ENCODE measurements around the gene DGCR2. TPM values are rescaled to one million over a fixed set of nuclear protein-coding genes. Genes with fewer than 3 reads are reported as not detected.
A peak's percentile ranks its signal among the peaks of the same experiment; 100 is the strongest.

DGCR2 gene
- total RNA-seq, 2 experiments from 2014 or later: 31.9 to 35.5 TPM

DNA sequence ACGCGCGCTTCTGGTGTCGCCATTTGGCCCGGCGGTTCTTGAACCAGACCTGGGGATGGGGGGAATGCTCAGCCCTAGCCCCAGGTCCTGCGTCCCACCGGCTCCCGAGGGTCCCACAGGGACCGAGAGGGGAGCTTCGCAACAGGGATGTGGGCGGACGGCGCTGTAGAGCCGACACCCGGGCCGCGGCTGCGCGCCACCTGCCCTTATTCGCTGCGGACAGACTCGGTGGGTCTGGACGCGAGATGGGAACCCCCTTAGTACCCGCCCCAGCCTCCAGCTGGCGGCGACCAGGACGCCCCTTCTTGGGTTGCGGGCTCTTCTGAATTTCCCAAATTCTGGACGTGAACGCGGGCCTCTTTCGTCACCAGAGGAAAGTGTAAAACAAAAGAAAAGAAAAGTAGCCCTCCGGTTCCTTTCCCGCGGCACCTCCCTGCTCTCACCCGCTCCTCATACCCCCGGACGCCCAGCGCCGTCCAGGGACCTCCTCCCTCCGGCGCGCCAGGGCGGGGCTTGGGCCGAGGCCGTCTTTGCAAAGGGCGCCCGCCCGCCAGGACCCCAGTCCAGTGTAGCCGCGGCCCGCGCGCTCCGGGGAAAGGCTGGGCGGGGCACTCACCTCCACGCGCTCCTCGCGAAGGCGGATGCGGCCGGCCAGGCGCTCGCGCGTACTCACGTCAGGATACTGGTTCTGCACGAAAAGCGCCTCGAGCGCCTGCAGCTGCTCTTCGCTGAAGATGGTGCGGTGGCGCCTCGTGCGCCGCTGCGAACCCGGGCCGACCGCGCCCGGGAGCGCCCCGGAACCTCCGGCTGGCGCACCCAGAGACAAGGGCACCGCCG is 27.1 kb upstream of the DGCR2 start:
- Mint-ChIP-seq H3K9me3 (no peaks in the 10 kb centered on the region), H3K36me3 (ENCODE audit: low read depth) (peaks cover 4% of the 10 kb centered on the region), H3K27me3 (peaks cover 43% of the 10 kb centered on the region), H3K4me1 (ENCODE audit: low read depth) (peaks cover 15% of the 10 kb centered on the region), H3K27ac (no peak overlapping the region), H3K4me3 (peak overlapping the region; percentile 32)
- ATAC-seq (ENCODE audit: poor library complexity): peak; percentile 24
- Histone ChIP-seq H3K27ac (ENCODE audit: low read depth in 1 of 2, low read length in 2 of 2) (no peak overlapping the region), H3K27me3 (ENCODE audit: control insufficient read depth in 1 of 2, insufficient read depth in 2 of 2, low read length in 2 of 2) (peaks cover 40 to 45% of the 10 kb centered on the region in 2 experiments), H3K4me1 (ENCODE audit: insufficient read depth, low read length) (peaks cover 23% of the 10 kb centered on the region), H3K9me3 (ENCODE audit: control insufficient read depth in 1 of 2, insufficient read depth in 1 of 2, low read length in 2 of 2) (peaks cover 5 to 21% of the 10 kb centered on the region in 2 experiments), H3K36me3 (ENCODE audit: insufficient read depth, low read length) (no peaks in the 10 kb centered on the region), H3K4me3 (ENCODE audit: low read length) (peak overlapping the region; percentile 26)
- intact Hi-C loops (cut with DNase I, micrococcal nuclease): loop anchor here (10.0 kb wide), 2 partner anchors 296 to 326 kb away; partner anchors contain the start of genes C22orf39 (in 1 of the 2), CDC45 (in 1 of the 2) and UFD1 (in 1 of the 2)
- DNase-seq: peak in 11 of 14 experiments; percentile 16 to 72 (median 32)
- POLR2A ChIA-PET: interaction anchor here (1.0 kb wide), 1 partner anchor 331 kb away, joined by 3 read pairs; the partner anchor contains the start of gene CDC45
- CTCF ChIA-PET: no interaction called here
- TF ChIP-seq, protein P1, sequence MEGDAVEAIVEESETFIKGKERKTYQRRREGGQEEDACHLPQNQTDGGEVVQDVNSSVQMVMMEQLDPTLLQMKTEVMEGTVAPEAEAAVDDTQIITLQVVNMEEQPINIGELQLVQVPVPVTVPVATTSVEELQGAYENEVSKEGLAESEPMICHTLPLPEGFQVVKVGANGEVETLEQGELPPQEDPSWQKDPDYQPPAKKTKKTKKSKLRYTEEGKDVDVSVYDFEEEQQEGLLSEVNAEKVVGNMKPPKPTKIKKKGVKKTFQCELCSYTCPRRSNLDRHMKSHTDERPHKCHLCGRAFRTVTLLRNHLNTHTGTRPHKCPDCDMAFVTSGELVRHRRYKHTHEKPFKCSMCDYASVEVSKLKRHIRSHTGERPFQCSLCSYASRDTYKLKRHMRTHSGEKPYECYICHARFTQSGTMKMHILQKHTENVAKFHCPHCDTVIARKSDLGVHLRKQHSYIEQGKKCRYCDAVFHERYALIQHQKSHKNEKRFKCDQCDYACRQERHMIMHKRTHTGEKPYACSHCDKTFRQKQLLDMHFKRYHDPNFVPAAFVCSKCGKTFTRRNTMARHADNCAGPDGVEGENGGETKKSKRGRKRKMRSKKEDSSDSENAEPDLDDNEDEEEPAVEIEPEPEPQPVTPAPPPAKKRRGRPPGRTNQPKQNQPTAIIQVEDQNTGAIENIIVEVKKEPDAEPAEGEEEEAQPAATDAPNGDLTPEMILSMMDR (IDR thresholded peaks at IDR 0.05): no peak

GRCh38 chr22:19148417-19149046 is 26.3 kb upstream of the DGCR2 start:
- Histone ChIP-seq H3K27me3 (ENCODE audit: control insufficient read depth in 1 of 2, insufficient read depth in 2 of 2, low read length in 2 of 2) (peaks cover 35 to 44% of the 10 kb centered on the region in 2 experiments), H3K4me3 (ENCODE audit: low read length) (no peak overlapping the region), H3K27ac (ENCODE audit: low read depth in 1 of 2, low read length in 2 of 2) (no peak overlapping the region), H3K9me3 (ENCODE audit: control insufficient read depth in 1 of 2, insufficient read depth in 1 of 2, low read length in 2 of 2) (peaks cover 5 to 21% of the 10 kb centered on the region in 2 experiments), H3K36me3 (ENCODE audit: insufficient read depth, low read length) (no peaks in the 10 kb centered on the region), H3K4me1 (ENCODE audit: insufficient read depth, low read length) (peaks cover 31% of the 10 kb centered on the region)
- intact Hi-C loops (cut with DNase I, micrococcal nuclease): loop anchor here (10.0 kb wide), 2 partner anchors 296 to 326 kb away; partner anchors contain the start of genes C22orf39 (in 1 of the 2), CDC45 (in 1 of the 2) and UFD1 (in 1 of the 2)
- H3K9me3 Mint-ChIP-seq: no peaks in the 10 kb centered on the region
- TF ChIP-seq, protein P1 (IDR thresholded peaks at IDR 0.05): no peak
- peaks cover 10% of the 10 kb centered on the region for H3K36me3 Mint-ChIP-seq (ENCODE audit: low read depth)
- peak in 1 of 14 experiments; percentile 21 for DNase-seq
- POLR2A ChIA-PET: interaction anchor here (1.0 kb wide), 1 partner anchor 331 kb away, joined by 3 read pairs; the partner anchor contains the start of gene CDC45
- ATAC-seq (ENCODE audit: poor library complexity): no peak
- H3K4me1 Mint-ChIP-seq (ENCODE audit: low read depth): peaks cover 23% of the 10 kb centered on the region
- no peak overlapping the region for H3K27ac Mint-ChIP-seq
- CTCF ChIA-PET: no interaction called here
- H3K27me3 Mint-ChIP-seq: peaks cover 38% of the 10 kb centered on the region
- no peak overlapping the region for H3K4me3 Mint-ChIP-seq

- ChIA-PET CTCF (no interaction called here), POLR2A (interaction anchor here (0.6 kb wide), 1 partner anchor 330 kb away, joined by 3 read pairs; no protein-coding TSS in a partner anchor)
- Histone ChIP-seq H3K9me3 (ENCODE audit: control insufficient read depth in 1 of 2, insufficient read depth in 1 of 2, low read length in 2 of 2) (peaks cover 5 to 21% of the 10 kb centered on the region in 2 experiments), H3K4me3 (ENCODE audit: low read length) (no peak overlapping the region), H3K4me1 (ENCODE audit: insufficient read depth, low read length) (peaks cover 39% of the 10 kb centered on the region), H3K27me3 (ENCODE audit: control insufficient read depth in 1 of 2, insufficient read depth in 2 of 2, low read length in 2 of 2) (peaks cover 32 to 34% of the 10 kb centered on the region in 2 experiments), H3K27ac (ENCODE audit: low read depth in 1 of 2, low read length in 2 of 2) (no peak overlapping the region), H3K36me3 (ENCODE audit: insufficient read depth, low read length) (peaks cover 5% of the 10 kb centered on the region)
- H3K36me3 Mint-ChIP-seq (ENCODE audit: low read depth): peaks cover 10% of the 10 kb centered on the region
- TF ChIP-seq, protein P1 (IDR thresholded peaks at IDR 0.05): no peak
- H3K4me1 Mint-ChIP-seq (ENCODE audit: low read depth): peaks cover 27% of the 10 kb centered on the region
- no peaks in the 10 kb centered on the region for H3K9me3 Mint-ChIP-seq
- H3K27ac Mint-ChIP-seq: no peak overlapping the region
- peaks cover 31% of the 10 kb centered on the region for H3K27me3 Mint-ChIP-seq
- DNase-seq (peak in 1 of 14 experiments; percentile 6), ATAC-seq (ENCODE audit: poor library complexity) (no peak)
- intact Hi-C loops (cut with DNase I, micrococcal nuclease): loop anchor here (10.0 kb wide), 2 partner anchors 298 to 328 kb away; partner anchors contain the start of genes C22orf39 (in 1 of the 2), CDC45 (in 1 of the 2) and UFD1 (in 1 of the 2)
- H3K4me3 Mint-ChIP-seq: peak overlapping the region; percentile 1
Measured at GRCh38 chr22:19147195-19147780, 25.1 kb upstream of the DGCR2 start.
